Endothelial cell of umbilical vein (primary cell): ENCODE results near the gene SETD1A. TPM values are rescaled to one million over a fixed set of nuclear protein-coding genes. Genes with fewer than 3 reads are reported as not detected.

Source experiments
- BruUV-seq: library from RNA; stranded (reverse); fragments of 400-500 nt; replicated peaks from 2 replicates; lab custom pipeline; 2021; lab: Mats Ljungman, UMichigan
- CTCF ChIA-PET: fragments of 300-600, 350-600 bp; sonication (Branson Sonifier 250); formaldehyde crosslinking; loops from one replicate; lab custom pipeline; 2021; ENCODE audit warnings: antibody characterized with exemption, inconsistent platforms; lab: Charles Lee
- POLR2A ChIA-PET: fragments of 300-600, 350-600 bp; sonication (Branson Sonifier 250); formaldehyde crosslinking; loops from one replicate; lab custom pipeline; 2021; ENCODE audit warnings: antibody characterized with exemption, inconsistent platforms; lab: Charles Lee
- DNase-seq: peaks from one replicate; pipeline ENCODE4 v3.0.0-alpha.2; 2011; ENCODE audit warnings: low read depth, low spot score
- FAIRE-seq: peaks from 2 replicates; lab custom pipeline; 2011; peaks lifted over from hg19 to GRCh38; lab: Jason Lieb, UNC
- H2AFZ ChIP-seq: 2 replicates; pipeline ENCODE4 v1.6.0; 2012; ENCODE audit warnings: low read depth, low read length, control low read depth, inconsistent platforms
- H3K27ac ChIP-seq: 2 replicates; pipeline ENCODE4 v1.5.1; 2011; ENCODE audit warnings: low read depth, mild to moderate bottlenecking, control low read depth, low read length, moderate library complexity; ENCODE audit not compliant: insufficient read depth
- H3K27me3 ChIP-seq, 2 experiments: 2 replicates each; pipeline versions ENCODE4 v1.6.0 to v1.6.1; 2011; ENCODE audit warnings: low read length in 2 of 2, mixed read lengths in 1 of 2; ENCODE audit not compliant: control insufficient read depth in 2 of 2, insufficient read depth in 2 of 2
- H3K36me3 ChIP-seq, 2 experiments: 2 replicates in 1 of 2; 3 replicates in 1 of 2; pipeline ENCODE4 v1.5.1; 2011; ENCODE audit warnings: low read length in 2 of 2, mild to moderate bottlenecking in 1 of 2, moderate library complexity in 1 of 2; ENCODE audit not compliant: control insufficient read depth in 2 of 2, insufficient read depth in 2 of 2; ENCODE audit errors: extremely low read depth in 1 of 2
- H3K4me1 ChIP-seq: 3 replicates; pipeline ENCODE4 v1.5.1; 2011; ENCODE audit warnings: mild to moderate bottlenecking, low read length; ENCODE audit not compliant: control insufficient read depth, insufficient read depth; ENCODE audit errors: extremely low read depth
- H3K4me2 ChIP-seq: 2 replicates; pipeline ENCODE4 v1.6.1; 2011; ENCODE audit warnings: low read length, control low read depth, mixed read lengths; ENCODE audit not compliant: insufficient read depth
- H3K4me3 ChIP-seq, 3 experiments: fragments of 200-600 bp in 1 of 3; sonication (generic), shearing (Covaris generic) in 1 of 3; replicated peaks in 1 of 3; 2 replicates each; pipeline ENCODE4 v1.5.1; 2011 to 2016; ENCODE audit warnings: control low read depth in 3 of 3, low read length in 3 of 3, mild to moderate bottlenecking in 2 of 3, inconsistent platforms in 1 of 3, low read depth in 1 of 3, moderate library complexity in 1 of 3; ENCODE audit not compliant: insufficient read depth in 1 of 3
- H3K79me2 ChIP-seq: 2 replicates; pipeline ENCODE4 v1.6.0; 2012; ENCODE audit warnings: low read length, inconsistent platforms; ENCODE audit not compliant: control insufficient read depth, insufficient read depth
- H3K9ac ChIP-seq: replicated peaks from 2 replicates; pipeline ENCODE3; 2011; ENCODE audit warnings: low read length, control low read depth; ENCODE audit not compliant: insufficient read depth; ENCODE audit errors: extremely low read depth
- H3K9me1 ChIP-seq: replicated peaks from 3 replicates; pipeline ENCODE4 v1.6.0; 2011; ENCODE audit warnings: mild to moderate bottlenecking, low read length; ENCODE audit not compliant: control insufficient read depth, insufficient read depth; ENCODE audit errors: extremely low read depth
- H3K9me3 ChIP-seq: replicated peaks from 2 replicates; pipeline ENCODE4 v1.5.1; 2012; ENCODE audit warnings: low read length, inconsistent platforms; ENCODE audit not compliant: control insufficient read depth, insufficient read depth
- H4K20me1 ChIP-seq: replicated peaks from 2 replicates; pipeline ENCODE3; 2011; ENCODE audit warnings: mild to moderate bottlenecking, low read length; ENCODE audit not compliant: control insufficient read depth, insufficient read depth; ENCODE audit errors: extremely low read depth
- EZH2 ChIP-seq: IDR thresholded peaks from 2 replicates; pipeline ENCODE4 v1.6.1; 2012; ENCODE audit warnings: borderline replicate concordance, low read depth, mild to moderate bottlenecking, moderate library complexity, low read length, inconsistent platforms; ENCODE audit not compliant: severe bottlenecking
- FOS ChIP-seq: IDR thresholded peaks from 2 replicates; pipeline ENCODE4 v1.6.1; 2011; ENCODE audit warnings: mild to moderate bottlenecking, low read length, moderate library complexity, borderline replicate concordance; ENCODE audit not compliant: insufficient read depth
- GATA2 ChIP-seq: IDR thresholded peaks from 2 replicates; pipeline ENCODE4 v1.7.0; 2011; ENCODE audit warnings: low read depth, mild to moderate bottlenecking, moderate library complexity, mixed read lengths, low read length; ENCODE audit not compliant: insufficient read length, insufficient read depth
- JUN ChIP-seq: IDR thresholded peaks from 2 replicates; pipeline ENCODE4 v1.6.1; 2011; ENCODE audit warnings: borderline replicate concordance, low read depth; ENCODE audit not compliant: insufficient read length, insufficient read depth
- MAX ChIP-seq: IDR thresholded peaks from 2 replicates; pipeline ENCODE4 v1.6.1; 2011; ENCODE audit not compliant: insufficient read depth, insufficient read length
- MYC ChIP-seq: IDR thresholded peaks from one replicate; pipeline ENCODE4 v1.6.1; 2011; ENCODE audit warnings: mild to moderate bottlenecking, low read depth, low read length
- POLR2A ChIP-seq: IDR thresholded peaks from 2 replicates; pipeline ENCODE4 v1.6.1; 2012; ENCODE audit warnings: low read depth, mild to moderate bottlenecking, control low read depth, low read length
- POLR2AphosphoS5 ChIP-seq: IDR thresholded peaks from 2 replicates; pipeline ENCODE4 v1.6.1; 2012; ENCODE audit warnings: low read depth, mild to moderate bottlenecking, control low read depth, low read length, moderate library complexity; ENCODE audit not compliant: insufficient read depth
- dilution Hi-C: fragments of 300-500 bp; cut with MboI; formaldehyde crosslinking; loops from one replicate; pipeline ENCODE4 v1.15.0; 2019; ENCODE audit warnings: low sequenced_read_pairs; ENCODE audit not compliant: extremely low pct_ligation_motif_present
- intact Hi-C: fragments of 100-400 bp; cut with micrococcal nuclease; formaldehyde crosslinking; loops from one replicate; pipeline ENCODE4 v1.10.0; 2022
- polyA plus RNA-seq, 4 experiments: library from polyadenylated mRNA; depleted of rRNA in 3 of 4; stranded (reverse) in 3 of 4; unstranded in 1 of 4; fragments of >200 nt; gene quantifications; 2 replicates each; pipeline versions ENCODE4 v1.2.1 to v1.2.3, GENCODE V29; 2011 to 2012; ENCODE audit warnings: missing spikeins in 1 of 4
- total RNA-seq: library from RNA; stranded (reverse); gene quantifications from 2 replicates; pipeline ENCODE4 v1.2.3, GENCODE V29; 2021
- TF ChIP-seq, protein P1 (sequence below), 2 donors: IDR thresholded peaks; 1 replicate in 1 of 2; 2 replicates in 1 of 2; pipeline ENCODE4 v1.5.1; 2011; ENCODE audit warnings: low read length in 2 of 2, mild to moderate bottlenecking in 2 of 2, moderate library complexity in 2 of 2, control low read depth in 1 of 2, inconsistent platforms in 1 of 2, low read depth in 1 of 2; ENCODE audit not compliant: insufficient read depth in 1 of 2; ENCODE audit errors: extremely low read depth in 1 of 2

The SETD1A gene
- total and polyA plus RNA-seq, 2 donors (not counting 3 experiments of a cell fraction or from before 2014, with no cell fraction given), result 3.5 to 21.3 TPM

DNA sequence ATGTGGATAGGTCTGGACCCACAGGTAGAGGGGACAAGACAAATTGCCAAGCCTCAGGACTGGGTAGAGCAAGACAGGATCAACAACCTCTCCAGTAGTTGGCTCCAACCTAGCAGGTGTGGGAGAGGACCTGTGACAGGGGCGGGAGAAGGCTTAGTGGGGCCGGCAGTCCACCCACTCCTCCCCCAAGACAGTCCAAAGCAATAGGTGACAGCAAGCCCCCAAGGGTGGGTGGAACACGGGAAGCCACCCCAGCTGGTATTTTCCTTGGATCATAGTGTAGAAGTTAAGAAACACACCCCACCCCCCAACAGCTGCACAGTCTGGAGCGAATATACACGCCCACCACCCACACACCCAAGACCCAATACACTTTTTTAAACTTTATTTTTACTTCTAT is 71.7 kb downstream of the SETD1A start:
- Histone ChIP-seq H3K9me1 (no peaks in the 10 kb centered on the region), H3K79me2 (peaks cover 4% of the 10 kb centered on the region), H3K9me3 (no peaks in the 10 kb centered on the region), H3K4me3 (no peak overlapping the region), H3K36me3 (no peaks in the 10 kb centered on the region), H3K4me2 (no peak overlapping the region), H4K20me1 (no peaks in the 10 kb centered on the region), H3K27ac (no peak overlapping the region), H2AFZ (no peak overlapping the region), H3K27me3 (no peaks in the 10 kb centered on the region), H3K4me1 (peaks cover 7% of the 10 kb centered on the region), H3K9ac (no peak overlapping the region)
- no TSS peak for BruUV-seq
- TF ChIP-seq GATA2 (no peak), POLR2A (no peak), MAX (no peak), JUN (no peak), MYC (no peak), POLR2AphosphoS5 (no peak), FOS (no peak), EZH2 (no peak)
- TF ChIP-seq, protein P1, sequence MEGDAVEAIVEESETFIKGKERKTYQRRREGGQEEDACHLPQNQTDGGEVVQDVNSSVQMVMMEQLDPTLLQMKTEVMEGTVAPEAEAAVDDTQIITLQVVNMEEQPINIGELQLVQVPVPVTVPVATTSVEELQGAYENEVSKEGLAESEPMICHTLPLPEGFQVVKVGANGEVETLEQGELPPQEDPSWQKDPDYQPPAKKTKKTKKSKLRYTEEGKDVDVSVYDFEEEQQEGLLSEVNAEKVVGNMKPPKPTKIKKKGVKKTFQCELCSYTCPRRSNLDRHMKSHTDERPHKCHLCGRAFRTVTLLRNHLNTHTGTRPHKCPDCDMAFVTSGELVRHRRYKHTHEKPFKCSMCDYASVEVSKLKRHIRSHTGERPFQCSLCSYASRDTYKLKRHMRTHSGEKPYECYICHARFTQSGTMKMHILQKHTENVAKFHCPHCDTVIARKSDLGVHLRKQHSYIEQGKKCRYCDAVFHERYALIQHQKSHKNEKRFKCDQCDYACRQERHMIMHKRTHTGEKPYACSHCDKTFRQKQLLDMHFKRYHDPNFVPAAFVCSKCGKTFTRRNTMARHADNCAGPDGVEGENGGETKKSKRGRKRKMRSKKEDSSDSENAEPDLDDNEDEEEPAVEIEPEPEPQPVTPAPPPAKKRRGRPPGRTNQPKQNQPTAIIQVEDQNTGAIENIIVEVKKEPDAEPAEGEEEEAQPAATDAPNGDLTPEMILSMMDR (IDR thresholded peaks at IDR 0.05; ENCODE audit: extremely low read depth in 1 of 2, insufficient read depth in 1 of 2, low read depth in 1 of 2, low read length in 2 of 2), result no peak
- intact Hi-C loops (loop anchor here (5.0 kb wide), 1 partner anchor 128 kb away; no protein-coding TSS in a partner anchor), dilution Hi-C loops (no loop called here)
- CTCF ChIA-PET, result no interaction called here
- POLR2A ChIA-PET, result no interaction called here
- no peak for FAIRE-seq
- no peak for DNase-seq
